CD4-positive, alpha-beta T cell treated with Interleukin-2 at 100 ng/mL for 4 hours (primary cell): ENCODE data around the gene C1QTNF4.
A peak's percentile ranks its signal among the peaks of the same experiment; 100 is the strongest.
"Not testable (repeated sequence)": the region's sequence is repeated elsewhere in the genome, so short reads cannot be mapped to it uniquely, and the experiment has no call there.

Source experiments
- DNase-seq: peaks from one replicate; pipeline ENCODE4 v3.0.0-alpha.2; 2020; ENCODE audit warnings: low spot score

The C1QTNF4 gene

DNA sequence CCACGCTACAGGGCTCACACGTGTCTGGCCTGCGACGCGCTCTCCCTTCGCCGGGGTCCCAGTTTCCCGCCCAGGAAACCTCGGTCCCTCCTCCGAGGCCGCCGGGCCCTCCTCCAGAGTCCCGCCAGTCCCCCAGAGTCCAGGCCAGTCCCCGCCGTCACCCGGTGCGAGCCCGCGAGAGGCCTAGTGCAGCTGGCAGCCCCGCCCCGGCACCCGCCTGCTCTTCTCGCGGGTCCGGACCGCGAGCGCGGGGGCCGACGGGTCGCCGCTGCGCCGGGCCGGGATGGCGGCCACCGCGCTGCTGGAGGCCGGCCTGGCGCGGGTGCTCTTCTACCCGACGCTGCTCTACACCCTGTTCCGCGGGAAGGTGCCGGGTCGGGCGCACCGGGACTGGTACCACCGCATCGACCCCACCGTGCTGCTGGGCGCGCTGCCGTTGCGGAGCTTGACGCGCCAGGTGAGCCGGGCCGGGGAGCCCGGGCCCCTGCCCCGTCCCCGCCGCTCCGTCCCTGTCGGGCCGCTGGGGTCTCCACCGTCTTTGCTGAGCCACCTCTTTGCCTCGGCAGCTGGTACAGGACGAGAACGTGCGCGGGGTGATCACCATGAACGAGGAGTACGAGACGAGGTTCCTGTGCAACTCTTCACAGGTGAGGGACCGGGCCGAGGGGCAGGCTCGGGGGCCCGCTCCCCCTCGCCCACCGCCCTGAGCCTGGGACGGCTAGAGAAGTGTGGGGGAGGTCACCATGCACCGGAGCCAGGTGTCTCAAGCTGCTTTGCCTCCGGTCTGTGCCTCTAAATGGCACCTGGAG lies 28.7 kb downstream of the C1QTNF4 start, which contains the start of gene PTPMT1:
PTPMT1 (plus strand) TSS at position 260 of the 809 bp plus-strand sequence; CDS start at position 284, 24 bp downstream.
- peak; percentile 57 for DNase-seq

- DNase-seq: no peak
These were observed 29.3 kb downstream of the C1QTNF4 start for GRCh38 chr11:47564933-47565339.

DNA sequence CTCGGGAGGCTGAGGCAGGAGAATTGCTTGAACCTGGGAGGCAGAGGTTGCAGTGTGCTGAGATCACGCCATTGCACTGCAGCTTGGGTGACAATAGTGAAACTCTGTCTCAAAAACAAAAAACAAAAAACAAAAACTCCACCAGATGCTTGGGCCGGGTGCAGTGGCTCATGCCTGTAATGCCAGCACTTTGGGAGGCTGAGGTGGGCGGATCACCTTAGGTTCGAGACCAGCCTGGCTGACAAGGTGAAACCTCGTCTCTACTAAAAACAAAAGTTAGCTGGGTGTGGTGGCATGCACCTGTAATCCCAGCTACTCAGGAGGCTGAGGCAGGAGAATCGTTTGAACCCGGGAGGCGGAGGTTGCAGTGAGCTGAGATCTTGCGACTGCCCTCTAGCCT lies 29.8 kb downstream of the C1QTNF4 start:
- DNase-seq: not testable (repeated sequence)

GRCh38 chr11:47562393-47562792 lies 31.8 kb downstream of the C1QTNF4 start:
- not testable (repeated sequence) for DNase-seq

DNA sequence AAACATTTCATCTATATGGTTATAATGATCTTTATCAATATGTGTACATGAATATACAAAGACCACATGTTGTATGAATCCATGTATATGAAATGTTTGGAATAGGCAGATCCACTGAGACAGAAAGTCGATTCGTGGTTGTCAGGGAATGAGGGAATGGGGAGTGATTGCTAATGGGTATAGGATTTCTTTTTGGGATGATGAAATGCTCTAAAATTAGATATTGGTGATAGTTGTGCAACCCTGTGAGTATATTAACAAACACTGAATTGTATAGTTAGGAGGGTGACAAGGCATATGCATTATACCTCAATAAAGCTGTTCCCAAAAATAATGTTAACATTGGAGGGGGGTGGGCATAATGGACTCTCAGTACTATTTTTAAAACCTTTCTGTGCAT lies 33.8 kb downstream of the C1QTNF4 start:
- DNase-seq: no peak

- DNase-seq: no peak
These were observed 35.5 kb downstream of the C1QTNF4 start for GRCh38 chr11:47558695-47559094.

DNA sequence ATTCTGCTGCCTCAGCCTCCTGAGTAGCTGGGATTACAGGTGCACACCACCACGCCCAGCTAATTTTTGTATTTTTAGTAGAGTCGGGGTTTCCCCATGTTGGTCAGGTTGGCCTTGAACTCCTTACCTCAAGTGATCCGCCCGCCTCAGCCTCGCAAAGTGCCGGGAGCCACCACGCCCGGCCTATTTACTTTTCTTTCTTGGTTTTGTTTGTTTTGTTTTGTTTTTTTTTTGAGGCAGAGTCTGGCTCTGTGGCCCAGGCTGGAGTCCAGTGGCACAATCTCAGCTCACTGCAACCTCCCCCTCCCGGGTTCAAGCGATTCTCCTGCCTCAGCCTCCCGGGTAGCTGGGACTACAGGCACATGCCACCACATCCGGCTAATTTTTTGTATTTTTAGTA lies 37.2 kb downstream of the C1QTNF4 start:
- DNase-seq: not testable (repeated sequence)

DNA sequence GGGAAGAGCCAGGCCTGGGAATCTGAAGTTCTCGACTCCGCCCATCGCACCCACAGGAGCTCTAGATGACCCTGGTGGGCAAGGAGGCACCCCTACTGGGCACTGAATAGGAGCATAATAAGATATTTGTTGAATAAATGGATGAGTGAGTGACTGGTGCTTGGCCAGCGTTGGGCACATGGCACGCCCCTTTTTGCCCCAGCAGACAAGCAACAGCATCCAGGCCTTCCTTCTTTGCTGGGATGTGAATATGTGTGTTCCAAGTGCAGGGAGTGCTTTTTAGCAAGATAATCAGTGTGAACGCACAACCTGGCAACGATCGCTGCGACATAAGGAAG lies 40.8 kb downstream of the C1QTNF4 start:
- DNase-seq: no peak

DNA sequence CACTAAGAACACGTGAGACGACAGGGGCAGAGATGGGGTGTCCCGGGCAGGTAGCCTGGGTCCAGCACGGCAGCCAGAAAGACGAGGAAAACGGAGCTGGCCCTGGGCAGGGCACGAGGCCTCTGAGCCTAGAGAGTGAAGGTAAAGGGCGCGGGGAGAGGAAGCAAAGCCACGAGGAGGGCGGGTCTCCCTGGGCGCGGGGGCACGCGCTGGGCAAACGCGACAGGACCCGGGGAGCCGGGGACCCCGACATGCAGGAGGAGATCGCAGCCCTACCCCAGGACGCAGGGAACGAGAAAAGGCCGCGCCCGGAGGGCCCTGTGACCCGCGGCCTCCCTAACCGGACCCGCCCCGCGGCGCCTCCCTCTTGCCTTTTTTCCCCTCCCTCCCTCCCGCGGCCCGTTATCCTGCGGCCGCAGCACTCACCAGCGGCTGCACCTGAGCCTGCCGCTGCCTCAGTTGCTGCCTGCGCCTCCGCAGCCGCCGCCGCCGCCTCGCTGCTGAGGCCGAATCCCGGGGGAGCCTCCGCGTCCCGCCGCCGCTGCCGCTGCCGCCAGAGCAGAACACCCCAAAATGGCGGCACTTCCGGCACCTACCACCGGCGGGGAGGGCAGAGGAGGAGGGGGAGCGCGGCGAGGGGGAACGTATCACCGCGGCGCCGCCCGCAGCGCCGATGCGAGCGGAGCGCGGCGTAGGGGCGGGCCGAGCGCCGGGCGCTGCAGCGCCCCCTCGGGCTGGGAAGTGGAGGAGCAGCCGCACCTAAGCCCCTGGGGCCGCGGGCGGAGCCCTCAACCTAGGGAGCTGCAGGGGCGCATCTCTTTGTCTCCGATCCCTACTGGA lies 41.4 kb downstream of the C1QTNF4 start, which contains the start of gene CELF1:
CELF1 (minus strand) TSS at position 567 of the 840 bp plus-strand sequence. CDS start 53,609 bp downstream, outside the sequence.
- DNase-seq: peak; percentile 92

DNA sequence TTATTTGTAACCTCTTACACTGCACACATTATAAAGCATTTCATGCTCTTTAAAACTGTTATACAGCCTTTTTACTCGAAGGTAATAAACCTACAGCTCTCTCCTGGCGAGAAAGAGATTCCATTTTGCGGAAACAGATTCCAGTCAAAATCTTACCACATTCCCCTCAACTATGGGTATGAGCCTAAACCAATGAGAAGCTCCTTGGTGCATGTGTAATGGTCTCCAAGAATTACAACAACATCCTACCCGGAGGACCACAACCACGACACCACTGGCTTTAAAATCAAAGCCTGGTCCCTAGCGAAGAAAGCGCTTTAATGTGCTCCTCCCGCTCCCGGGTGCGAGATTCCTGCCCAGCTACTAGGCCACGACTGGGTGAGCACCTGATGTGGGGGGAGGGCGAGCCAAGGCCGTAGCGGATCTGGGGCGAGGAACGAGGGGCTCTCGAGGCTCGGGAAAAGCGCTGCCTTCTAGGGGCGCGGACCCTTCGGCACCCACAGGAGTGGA lies 42.1 kb downstream of the C1QTNF4 start:
- no peak for DNase-seq

- peak; percentile 21 for DNase-seq
These were observed 43.1 kb downstream of the C1QTNF4 start for GRCh38 chr11:47551086-47551485.

DNA sequence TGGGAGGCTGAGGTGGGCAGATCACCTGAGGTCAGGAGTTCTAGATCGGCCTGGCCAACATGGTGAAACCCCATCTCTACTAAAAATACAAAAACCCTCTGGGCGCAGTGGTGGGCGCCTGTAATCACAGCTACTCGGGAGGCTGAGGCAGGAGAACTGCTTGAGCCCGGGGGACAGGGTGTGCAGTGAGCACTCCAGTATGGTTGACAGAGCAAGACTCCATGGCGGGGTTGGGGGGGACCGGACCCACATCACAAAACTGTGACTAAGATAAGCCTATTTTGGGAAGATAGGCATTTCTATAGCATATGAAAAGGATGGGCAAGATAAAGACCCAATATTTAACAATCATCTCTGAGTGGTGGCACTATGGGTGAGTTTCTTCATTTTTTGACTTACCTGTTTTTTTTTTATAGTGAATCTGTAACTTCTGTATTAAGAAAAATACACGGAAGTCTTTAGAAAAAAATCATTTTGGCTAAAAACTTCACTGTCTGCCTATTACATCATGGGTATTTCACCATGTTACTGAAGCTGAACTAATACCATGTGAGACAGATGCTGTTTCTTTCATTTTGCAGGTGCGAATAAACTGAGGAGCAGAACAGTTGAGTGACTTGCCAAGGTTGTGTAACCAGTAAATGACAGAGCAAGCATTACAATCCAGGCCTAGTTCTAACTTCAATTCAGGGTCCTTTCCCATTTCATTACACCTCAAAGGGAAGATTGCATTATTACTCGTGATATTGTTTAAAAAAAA lies 43.7 kb downstream of the C1QTNF4 start:
- DNase-seq: no peak

GRCh38 chr11:47546274-47546673 lies 47.9 kb downstream of the C1QTNF4 start:
- DNase-seq: not testable (repeated sequence)

- no peak for DNase-seq
These were observed 48.9 kb downstream of the C1QTNF4 start for GRCh38 chr11:47545298-47545697.

DNA sequence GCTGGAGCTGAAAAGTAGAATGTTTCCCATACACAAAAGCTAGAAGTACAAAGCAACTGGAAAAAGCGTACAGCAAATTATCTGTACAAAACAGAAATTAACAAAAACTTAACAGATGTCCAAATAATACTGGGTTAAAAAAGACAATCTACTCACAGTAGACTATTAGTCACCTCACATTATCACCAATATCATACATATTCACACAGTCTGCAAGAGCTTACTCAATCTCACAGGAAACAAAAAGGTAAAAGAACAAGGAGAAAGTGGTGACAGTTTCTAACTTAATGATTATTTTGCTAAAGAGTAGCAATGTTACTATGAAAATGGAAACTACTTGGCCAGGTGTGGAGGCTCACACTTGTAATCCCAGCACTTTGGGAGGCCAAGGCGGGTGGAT lies 53.1 kb downstream of the C1QTNF4 start:
- no peak for DNase-seq

- DNase-seq: no peak
These were observed 54.6 kb downstream of the C1QTNF4 start for GRCh38 chr11:47539681-47540039.
